GM19351 (cell line): Measurements from ENCODE around the gene APOBEC3F.
"Not testable (repeated sequence)": the region's sequence is repeated elsewhere in the genome, so short reads cannot be mapped to it uniquely, and the experiment has no call there.

Source experiments
- ATAC-seq: cut with Tn5 transposase; IDR thresholded peaks from one replicate; pipeline ENCODE4 v1.9.1; 2021; ENCODE audit warnings: mild to moderate bottlenecking, moderate library complexity; ENCODE audit not compliant: unreplicated experiment

The APOBEC3F gene

GRCh38 chr22:39040538-39041296 lies at the start of gene APOBEC3F:
TSS of gene APOBEC3F (plus strand) at chr22:39040864. CDS start at chr22:39040961, 97 bp downstream.
- ATAC-seq: peak; percentile 96

DNA sequence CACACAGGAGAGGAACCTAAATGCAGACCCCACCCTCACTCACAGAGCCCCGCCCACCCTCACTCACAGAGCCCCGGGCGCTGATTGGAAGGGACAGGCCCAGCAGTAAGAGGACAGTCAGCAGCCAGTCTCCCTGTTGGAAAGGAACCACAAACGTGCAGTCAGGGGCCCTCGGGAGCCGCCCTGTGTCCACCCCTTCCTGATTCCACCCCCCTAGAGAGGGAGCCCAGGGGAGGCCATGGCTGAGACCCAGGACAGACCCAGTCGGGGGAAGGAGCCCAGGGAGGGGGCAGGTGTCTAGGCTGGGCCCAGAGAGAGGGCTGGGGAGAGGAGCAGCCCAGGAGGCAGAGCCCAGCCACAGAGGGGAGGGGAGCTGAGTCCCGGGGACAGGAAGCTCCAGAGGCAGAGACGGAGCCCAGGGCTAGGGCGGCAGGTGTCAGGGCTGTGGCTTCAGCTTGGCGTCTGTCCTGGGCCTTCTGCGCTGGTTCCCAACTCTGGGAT lies 47.7 kb upstream of the APOBEC3F start:
- ATAC-seq: not testable (repeated sequence)

DNA sequence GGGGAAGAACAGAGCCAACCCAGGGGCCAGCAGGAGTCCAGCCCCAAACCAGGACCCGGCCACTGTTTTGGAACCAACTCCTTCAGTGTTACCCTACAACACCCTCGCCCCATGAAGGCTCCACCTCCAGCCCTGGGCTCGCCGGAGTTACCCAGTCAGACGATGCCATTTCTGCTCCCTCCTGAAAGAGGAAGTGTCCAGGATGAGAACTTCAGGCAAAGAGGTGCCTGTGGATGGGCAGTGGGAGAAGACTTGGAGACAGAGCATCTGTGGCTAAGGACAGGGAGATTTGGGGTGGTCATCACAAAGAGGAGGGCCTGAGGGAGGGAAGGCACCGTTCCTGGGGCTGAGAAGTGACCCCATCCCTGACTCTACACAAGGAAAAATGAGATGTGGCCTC lies 44.6 kb upstream of the APOBEC3F start:
- ATAC-seq: no peak

GRCh38 chr22:38997518-38997917 lies 43.1 kb upstream of the APOBEC3F start:
- ATAC-seq: no peak

DNA sequence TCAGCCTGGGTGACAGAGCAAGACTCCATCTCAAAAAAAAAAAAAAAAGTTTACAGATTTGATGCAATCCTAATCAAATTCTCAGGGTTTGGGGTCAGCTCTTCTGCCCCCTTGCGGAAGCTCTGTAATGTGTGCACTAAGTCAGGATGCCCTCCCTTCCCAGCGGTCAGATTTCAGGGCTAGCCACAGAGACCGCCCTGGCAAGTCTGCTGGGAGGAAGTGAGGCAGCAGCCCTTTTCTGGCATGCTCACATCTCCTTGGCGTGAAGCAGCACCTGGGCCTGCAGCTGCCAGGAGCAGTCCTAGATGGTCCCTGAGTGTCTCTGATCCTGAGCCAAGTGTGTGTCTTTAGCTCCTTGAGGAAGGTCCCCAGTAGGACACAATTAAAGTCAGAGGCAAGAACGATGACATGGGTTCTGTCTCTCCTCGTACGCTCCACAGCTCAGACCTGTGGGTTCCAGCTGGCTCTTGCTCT lies 37.5 kb upstream of the APOBEC3F start:
- ATAC-seq: peak; percentile 53

- no peak for ATAC-seq
These were observed 33.5 kb upstream of the APOBEC3F start for GRCh38 chr22:39007177-39007576.

DNA sequence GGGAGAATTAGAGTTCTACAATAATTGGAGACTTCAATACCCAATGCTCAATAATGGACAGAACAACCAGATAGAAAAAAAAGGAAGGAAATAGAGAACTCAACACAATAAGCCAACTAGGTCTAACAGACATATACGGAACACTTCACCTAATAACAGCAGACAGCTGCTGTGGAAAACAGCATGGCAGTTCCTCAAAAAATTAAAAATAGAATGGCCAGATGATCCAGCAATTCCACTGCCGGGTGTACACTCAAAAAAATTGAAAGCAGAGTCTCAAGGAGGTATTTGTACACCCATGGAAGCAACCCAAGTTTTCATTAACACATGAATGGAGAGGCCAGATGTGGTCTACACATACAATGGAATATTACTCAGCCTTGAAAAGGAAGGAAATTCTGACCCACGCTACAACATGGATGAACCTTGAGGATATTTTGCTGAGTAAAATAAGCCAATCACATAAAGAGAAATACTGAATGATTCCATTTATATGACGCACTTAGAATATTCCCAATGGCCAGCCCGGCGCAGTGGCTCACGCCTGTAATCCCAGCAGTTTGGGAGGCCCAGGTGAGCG lies 32.3 kb upstream of the APOBEC3F start:
- not testable (repeated sequence) for ATAC-seq

- no peak for ATAC-seq
These were observed 29.7 kb upstream of the APOBEC3F start for GRCh38 chr22:39010946-39011345.

DNA sequence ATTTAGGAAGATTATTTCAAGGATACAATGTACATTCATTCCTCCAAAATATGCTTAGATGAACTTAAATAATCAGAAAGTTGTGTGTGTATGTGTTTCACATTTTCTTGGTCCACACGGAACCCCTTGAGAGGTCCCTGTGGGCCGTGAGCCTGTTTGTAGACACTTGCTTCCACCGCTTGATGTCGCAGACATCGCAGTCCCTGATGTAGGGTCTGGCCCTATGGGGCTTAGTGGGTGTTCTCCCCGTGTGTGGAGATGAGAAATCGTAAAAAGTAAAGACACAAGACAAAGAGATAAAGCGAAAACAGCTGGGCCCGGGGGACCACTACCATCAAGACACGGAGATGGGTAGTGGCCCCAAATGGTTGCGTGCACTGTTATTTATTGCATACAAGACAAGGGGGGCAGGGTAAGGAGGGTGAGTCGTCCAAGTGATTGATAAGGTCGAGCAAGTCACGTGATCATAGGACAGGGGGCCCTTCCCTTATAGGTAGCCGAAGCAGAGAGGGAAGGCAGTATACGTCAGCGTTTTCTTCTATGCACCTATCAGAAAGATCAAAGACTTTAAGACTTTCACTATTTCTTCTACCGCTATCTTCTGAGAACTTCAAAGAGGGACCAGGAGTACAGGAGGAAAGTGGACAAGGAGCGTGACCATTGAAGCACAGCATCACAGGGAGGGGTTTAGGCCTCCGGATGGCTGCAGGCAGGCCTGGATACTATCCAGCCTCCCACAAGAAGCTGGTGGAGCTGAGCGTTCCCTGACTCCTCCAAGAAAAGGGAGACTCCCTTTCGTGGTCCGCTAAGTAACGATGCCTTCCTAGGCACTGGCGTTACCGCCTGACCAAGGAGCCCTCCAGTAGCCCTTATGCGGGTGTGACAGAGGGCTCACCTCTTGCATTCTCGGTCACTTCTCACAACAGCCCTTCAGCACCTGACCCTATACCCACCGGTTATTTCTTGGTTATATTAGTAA lies 27.8 kb upstream of the APOBEC3F start:
- ATAC-seq: no peak

- not testable (repeated sequence) for ATAC-seq
These were observed 27.1 kb upstream of the APOBEC3F start for GRCh38 chr22:39013561-39013941.

DNA sequence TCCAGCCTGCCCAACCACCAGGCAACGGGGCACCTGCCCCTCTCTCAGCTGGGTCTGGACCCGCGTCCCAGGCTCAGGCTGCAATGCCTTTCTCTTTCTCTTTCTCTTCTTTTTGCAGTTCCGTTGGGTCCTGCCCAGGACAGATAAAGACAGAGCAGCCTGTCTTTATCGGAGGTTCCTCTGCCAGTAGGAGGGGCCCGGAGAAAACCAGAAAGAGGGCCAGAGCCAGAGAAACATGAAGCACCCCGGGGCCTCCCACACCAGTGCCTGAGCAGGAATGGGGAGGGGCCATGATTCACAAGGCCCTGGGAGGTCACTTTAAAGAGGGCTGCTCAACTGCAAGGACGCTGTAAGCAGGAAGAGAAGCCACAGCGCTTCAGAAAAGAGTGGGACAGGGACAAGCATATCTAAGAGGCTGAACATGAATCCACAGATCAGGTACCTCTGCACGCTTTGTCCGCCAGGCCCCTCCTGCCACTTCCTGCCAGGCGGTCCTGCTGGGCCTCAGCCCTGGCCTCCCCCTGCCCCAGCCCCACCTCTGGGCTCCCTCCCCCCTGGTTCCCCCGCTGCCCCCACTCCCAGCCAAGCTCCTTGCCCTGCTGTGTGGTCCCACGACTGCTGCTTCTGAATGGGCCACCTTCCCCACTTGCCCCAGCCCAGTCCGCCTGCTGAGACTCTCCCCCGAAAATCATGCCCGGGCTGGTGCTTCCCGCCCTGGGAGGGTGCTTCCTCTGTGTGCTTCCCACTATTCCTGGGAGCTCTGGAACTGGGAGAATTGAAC lies 26.5 kb upstream of the APOBEC3F start, which contains the start of gene APOBEC3C:
Gene APOBEC3C (plus strand): TSS at position 316 of the 781 bp plus-strand sequence. CDS start 106 bp downstream, at position 422.
- ATAC-seq: peak; percentile 79

- not testable (repeated sequence) for ATAC-seq
These were observed 25.9 kb upstream of the APOBEC3F start for GRCh38 chr22:39014723-39015121.

GRCh38 chr22:39016592-39016991 lies 24.1 kb upstream of the APOBEC3F start:
- no peak for ATAC-seq

- no peak for ATAC-seq
These were observed 22.9 kb upstream of the APOBEC3F start for GRCh38 chr22:39017596-39018365.

GRCh38 chr22:39020021-39020651 lies 20.5 kb upstream of the APOBEC3F start:
- ATAC-seq: peak; percentile 16

DNA sequence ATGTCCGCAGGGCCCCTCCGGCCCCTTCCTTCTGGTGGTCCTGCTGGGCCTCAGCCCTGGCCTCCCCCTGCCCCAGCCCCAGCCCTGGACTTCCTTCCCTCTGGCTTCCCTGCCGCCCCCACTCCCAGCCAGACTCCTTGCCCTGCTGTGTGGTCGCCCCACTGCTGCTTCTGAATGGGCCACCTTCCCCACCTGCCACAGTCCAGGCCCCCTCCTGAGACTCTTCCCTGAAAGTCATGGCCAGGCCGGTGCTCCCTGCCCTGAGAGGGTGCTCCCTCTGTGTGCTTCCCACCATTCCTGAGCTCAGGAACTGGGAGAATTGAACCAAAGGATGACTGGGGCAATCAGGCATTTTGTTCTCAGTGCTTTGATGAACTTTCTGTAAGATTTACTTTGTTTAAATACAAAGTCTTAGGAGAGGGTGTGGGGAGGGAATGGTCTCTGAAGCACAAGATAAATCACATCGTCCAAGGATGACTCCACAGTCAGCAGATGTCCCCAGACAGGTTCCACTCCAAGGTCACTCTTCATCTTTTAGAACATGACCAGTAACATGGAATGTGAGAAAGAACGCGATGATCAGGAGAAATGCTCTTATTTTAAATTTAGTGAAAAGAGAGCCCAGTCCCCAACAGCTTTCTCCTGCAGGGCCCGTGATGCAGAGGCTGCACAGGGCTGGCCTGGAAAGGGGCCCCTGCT lies 19.0 kb upstream of the APOBEC3F start:
- ATAC-seq: no peak

DNA sequence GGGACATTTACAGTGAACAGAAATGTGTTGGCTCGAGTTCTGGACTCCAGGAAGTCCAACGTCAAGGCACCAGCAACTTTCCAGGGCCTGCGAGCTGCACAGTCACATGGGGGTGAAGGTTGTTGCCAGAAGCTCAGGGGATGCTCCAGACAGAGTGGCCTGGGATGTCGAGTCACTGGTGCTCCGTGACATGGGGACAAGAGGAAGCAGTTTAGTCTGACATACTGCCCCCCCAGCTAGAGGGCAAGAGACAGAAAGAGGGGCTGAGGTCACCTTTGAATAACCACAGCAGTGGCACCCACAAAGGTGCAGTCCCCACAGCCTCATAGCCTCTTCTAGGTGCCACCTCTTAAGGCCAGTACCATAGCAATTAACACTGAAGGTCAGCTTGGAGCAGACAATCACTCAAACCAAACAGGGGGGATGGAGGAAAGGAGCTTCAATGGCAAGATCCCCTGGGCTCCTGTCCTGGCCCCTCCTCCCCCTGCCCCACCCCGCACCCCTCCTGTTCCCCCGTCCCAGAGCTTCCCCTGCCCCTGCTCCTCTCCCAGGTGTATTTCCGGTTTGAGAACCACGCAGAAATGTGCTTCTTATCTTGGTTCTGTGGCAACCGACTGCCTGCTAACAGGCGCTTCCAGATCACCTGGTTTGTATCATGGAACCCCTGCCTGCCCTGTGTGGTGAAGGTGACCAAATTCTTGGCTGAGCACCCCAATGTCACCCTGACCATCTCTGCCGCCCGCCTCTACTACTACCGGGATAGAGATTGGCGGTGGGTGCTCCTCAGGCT lies 15.9 kb upstream of the APOBEC3F start:
- no peak for ATAC-seq
